ENCODE data around the gene TMEM132C.

The TMEM132C gene

GRCh38 chr12:128288896-128289295 is 21.9 kb downstream of the TMEM132C start:
- DNase-seq (ENCODE audit: low read depth), result no peak

GRCh38 chr12:128290938-128291337 is 24.0 kb downstream of the TMEM132C start:
- no peak for DNase-seq (ENCODE audit: low read depth)

DNA sequence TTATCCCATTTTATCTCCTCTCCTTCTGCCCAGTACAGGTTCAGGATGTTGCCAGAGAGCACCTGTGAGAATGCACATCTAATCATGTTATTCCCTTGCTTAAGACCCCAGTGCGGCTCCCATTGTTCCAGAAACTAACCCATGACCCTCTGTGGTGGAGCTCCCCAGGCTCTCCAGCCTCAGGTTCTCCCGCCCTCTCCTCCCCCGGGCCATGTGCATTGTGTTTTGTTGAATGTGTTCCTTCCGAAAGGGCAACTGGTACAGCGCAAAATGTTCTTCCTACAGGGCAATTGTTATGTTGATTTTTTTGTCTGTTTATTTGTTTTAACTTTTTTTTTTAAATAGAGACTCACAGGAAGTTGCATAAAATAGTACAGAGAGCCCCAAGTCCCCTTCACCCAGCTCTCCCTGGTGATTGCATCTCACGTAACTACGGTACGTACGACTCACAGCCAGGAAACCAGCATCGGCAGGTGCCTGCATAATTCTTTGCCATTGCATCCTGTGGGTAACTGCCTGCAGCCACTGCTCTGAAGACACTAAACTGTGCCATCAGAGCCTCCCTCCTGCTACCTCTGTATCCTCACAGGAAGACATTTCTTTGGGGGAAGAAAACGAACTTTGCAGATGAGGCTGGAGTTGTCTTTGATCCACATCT is 31.2 kb downstream of the TMEM132C start:
- DNase-seq (ENCODE audit: low read depth), result no peak

GRCh38 chr12:128305336-128305892 is 38.4 kb downstream of the TMEM132C start:
- DNase-seq (ENCODE audit: low read depth), result no peak

- DNase-seq (ENCODE audit: low read depth), result no peak
Observed at GRCh38 chr12:128307791-128308190, 40.8 kb downstream of the TMEM132C start.

DNA sequence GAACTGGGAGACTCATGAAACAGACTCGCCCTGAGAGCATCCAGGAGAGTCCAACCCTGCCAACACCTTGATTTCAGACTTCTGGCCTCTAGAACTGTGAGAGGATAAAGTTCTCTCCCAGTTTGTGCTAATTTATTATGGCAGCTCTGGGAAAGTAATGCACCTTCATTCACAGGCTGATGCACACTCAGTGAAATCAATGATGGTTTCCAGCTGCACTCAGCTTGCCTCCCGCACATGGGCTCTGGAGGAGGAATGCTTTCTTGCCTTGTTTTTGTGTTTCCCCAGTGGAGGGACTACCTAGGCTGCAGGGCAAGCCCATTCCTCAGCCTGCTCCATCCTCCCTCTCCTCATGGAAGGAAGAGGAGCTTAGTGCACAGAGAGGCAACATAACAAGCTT is 45.7 kb downstream of the TMEM132C start:
- no peak for DNase-seq (ENCODE audit: low read depth)

- DNase-seq (ENCODE audit: low read depth), result no peak
Observed at GRCh38 chr12:128313931-128314330, 47.0 kb downstream of the TMEM132C start.

DNA sequence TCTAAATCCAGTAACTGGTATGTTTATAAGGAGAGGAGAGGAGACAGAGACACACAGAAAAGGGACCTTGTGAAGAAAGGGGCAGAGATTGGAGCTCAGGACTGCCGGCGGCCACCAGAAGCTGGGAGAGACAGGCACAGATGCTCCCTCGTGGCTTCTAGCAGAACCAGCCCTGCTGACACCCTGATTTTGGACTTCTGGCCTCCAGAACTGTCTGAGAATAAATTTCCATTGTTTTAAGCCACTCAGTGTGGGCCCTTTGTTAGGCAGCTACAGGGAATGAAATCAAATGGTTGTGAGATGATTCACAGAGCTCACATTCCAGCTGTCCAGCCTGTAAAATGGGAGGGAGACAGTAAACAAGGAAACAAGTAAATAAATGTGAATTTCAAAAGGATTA is 47.6 kb downstream of the TMEM132C start:
- DNase-seq (ENCODE audit: low read depth), result no peak

DNA sequence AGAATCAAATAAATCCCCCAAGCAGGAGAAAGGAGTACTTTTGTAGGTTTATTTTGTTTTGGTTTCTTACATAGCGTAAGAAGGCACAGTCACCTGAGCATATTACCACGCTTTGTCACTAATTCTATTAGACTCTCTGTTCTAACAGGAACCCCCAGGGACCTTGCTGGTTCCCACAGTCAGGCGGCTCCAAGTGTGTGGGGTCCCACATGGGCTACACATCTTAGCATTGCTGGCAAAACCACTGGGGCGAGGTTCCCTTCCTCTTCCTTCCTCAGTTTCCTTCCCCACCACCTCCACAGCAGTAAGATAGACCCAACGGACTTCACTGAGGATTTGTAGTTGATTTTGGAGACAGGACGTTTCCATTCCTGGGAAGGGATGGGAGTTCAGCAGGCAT is 49.1 kb downstream of the TMEM132C start:
- no peak for DNase-seq (ENCODE audit: low read depth)

- no peak for DNase-seq (ENCODE audit: low read depth)
Observed at GRCh38 chr12:128316973-128317526, 50.1 kb downstream of the TMEM132C start.

DNA sequence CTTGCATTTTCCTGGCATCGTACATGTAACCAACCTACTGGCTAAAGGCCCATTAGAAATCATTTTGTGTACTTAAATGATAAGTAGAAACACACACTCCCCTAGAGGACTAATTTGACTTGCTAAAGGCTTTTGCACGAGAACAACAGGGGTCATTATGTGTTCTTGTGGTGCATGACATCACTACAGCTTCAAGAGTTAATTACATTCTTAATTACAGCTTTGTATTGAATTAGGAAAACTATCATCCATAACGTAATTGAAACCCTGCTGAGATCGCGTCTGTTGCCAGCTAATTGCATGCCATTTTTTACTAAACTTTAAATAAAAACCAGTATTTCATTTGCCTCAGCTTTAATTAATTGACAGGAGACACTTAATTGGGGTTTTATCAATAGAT is 51.4 kb downstream of the TMEM132C start:
- DNase-seq (ENCODE audit: low read depth), result no peak

DNA sequence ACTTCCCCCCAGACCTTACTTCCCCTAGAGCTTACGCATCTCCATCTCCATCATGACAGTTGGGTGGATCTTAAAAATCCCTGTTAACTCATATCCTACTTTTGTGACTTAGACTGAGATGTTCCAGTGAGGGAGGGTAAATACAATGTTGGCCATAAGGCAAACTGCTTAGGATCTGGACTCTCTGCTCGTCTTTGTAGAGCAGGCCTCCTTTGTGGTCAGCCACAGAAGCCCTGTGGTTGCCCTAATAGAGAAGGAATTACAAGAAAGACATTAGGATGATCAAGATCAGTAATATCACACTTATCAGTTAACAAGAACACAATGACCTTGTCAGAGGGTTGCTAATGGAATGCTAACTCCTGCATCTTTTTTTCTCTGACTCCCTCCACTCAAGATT is 52.0 kb downstream of the TMEM132C start:
- DNase-seq (ENCODE audit: low read depth), result no peak

GRCh38 chr12:128322341-128322740 is 55.4 kb downstream of the TMEM132C start:
- DNase-seq (ENCODE audit: low read depth), result no peak

- DNase-seq (ENCODE audit: low read depth), result no peak
Observed at GRCh38 chr12:128323145-128323920, 56.4 kb downstream of the TMEM132C start.

- DNase-seq (ENCODE audit: low read depth), result no peak
Observed at GRCh38 chr12:128325646-128326045, 58.7 kb downstream of the TMEM132C start.

GRCh38 chr12:128326406-128326805 is 59.4 kb downstream of the TMEM132C start:
- no peak for DNase-seq (ENCODE audit: low read depth)

- no peak for DNase-seq (ENCODE audit: low read depth)
Observed at GRCh38 chr12:128328961-128329360, 62.0 kb downstream of the TMEM132C start.

DNA sequence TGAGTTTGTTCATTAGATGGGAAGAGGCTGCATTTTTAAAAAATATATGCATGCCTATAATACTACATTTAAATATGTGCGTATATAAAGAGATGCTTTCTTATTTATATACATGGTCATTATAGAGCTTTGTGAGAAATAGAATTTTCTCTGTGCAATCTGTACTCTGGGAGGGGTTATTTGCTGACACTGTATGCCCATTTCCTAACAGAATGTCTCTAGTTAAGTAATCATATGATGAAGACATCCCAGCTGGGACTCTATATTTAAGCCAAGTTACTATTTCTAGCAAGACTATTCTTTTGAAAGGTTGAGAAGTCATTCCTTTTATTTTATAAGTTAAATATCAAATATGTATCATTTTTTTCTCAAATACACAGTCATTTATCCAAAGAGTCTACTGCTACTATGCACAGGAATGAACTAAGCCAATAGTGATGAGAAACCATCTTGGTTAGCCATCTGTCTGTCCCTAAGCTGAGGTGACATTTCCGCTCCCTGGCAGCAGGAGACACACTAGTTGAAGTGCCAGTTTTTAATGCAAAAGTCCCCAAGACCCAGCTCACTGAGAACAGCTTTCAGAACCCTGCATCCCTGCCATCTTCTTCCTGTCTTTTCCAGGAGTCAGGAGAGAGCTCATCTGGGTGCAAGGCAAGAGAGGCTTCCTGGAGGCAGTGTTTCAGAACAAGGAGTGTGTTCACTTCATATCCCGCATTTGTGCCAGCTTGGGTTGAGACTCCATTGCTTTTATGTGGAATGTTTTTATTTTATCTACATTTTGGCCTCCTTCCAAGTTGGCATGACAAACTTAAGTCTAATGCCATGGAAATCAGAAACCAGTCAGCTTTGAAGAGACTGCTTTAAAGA is 69.5 kb downstream of the TMEM132C start:
- DNase-seq (ENCODE audit: low read depth), result no peak

- no peak for DNase-seq (ENCODE audit: low read depth)
Observed at GRCh38 chr12:128337071-128337345, 70.0 kb downstream of the TMEM132C start.

DNA sequence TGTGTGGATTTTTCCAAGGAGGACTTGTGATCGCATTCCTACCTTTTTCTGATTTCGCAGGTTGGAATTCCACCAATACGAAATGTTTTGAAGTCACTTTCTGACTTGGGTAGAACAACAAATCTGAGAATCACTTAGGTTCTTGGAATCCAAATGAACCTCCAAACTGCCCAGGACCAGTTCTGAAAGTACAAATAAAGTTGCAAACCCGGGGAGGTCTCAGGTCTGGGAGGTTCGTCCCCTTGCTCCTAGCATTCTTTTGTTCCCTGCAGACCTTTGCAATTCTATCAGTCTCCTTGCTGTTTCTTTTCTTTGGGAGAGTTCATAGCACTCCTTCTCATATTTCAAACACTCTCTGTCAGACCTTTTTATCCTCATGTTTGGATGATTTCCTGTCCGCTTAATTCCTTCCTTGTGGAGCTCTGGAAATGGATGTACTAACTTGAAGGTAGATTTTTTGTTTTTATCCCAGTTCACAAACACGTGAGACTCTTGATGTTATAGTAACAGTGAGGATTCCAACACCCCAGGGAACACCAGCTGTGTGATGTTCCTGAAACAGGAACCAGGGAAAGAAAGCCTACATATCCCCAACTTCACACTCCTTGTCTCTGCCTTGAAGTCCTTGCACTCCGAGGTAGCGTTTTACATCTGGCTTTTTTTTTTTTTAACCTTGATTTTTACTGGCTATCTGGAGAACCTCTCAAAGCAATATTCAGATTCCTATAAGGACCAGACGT is 70.6 kb downstream of the TMEM132C start:
- no peak for DNase-seq (ENCODE audit: low read depth)

GRCh38 chr12:128338386-128339125 is 71.6 kb downstream of the TMEM132C start:
- no peak for DNase-seq (ENCODE audit: low read depth)

Measured in activated T-helper 9 cell treated with anti-CD3 and anti-CD28 coated beads, Interleukin-2, amount 50 U/mL, for 16 hours (primary cell).